Stimulated activated CD8-positive, alpha-beta memory T cell treated with anti-CD3 and anti-CD28 coated beads, Interleukin-4, amount 100 ng/mL, for 1 hour (primary cell): ENCODE data around the gene SPINDOC.
A peak's percentile ranks its signal among the peaks of the same experiment; 100 is the strongest.
"Not testable (repeated sequence)": the region's sequence is repeated elsewhere in the genome, so short reads cannot be mapped to it uniquely, and the experiment has no call there.

Experiments used
- DNase-seq, 2 donors: peaks; one replicate each; pipeline ENCODE4 v3.0.0-alpha.2; 2020; ENCODE audit warnings: low read depth in 2 of 2, low spot score in 1 of 2

SPINDOC gene

GRCh38 chr11:63853476-63853875 is 40.2 kb downstream of the SPINDOC start:
- DNase-seq, result no peak

DNA sequence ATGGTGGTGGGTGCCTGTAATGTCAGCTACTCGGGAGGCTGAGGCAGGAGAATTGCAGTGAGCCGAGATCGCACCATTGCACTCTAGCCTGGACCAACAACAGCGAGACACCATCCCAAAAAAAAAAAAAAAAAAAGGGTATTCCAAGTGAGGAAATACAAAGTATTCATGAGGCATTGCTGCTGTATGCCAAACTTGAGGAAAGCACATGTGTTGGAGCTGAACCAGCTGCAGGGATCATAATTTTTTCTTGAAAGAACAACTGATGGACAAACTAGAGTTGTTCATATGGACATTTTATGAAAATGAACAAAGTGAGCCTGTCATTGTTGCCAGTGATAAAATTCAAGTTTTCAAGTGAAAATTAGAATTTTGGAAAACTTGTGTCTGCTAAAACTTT is 41.4 kb downstream of the SPINDOC start:
- DNase-seq, result no peak

GRCh38 chr11:63855975-63856374 is 42.7 kb downstream of the SPINDOC start:
- no peak for DNase-seq

GRCh38 chr11:63858628-63859550 is 45.6 kb downstream of the SPINDOC start:
- DNase-seq, result no peak

DNA sequence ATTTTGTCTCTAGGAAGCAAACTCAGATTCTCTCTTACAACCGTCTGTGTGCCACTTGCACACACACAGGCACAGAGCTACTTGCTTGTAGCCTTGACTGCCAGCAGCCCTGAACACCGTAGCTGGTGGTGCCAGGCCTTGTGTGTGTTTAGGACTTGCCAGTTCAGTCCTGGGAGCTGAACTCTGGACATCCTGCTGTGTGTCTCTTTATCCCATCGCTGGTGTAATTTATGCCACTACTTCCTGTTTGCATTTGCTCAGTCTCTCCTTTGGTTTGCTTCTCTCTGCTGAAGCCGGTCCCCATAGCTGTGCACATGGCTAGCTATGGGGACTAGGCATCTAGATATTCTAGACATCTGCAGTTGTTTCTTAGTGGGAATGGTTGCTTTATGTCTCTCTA is 49.7 kb downstream of the SPINDOC start:
- no peak for DNase-seq

- DNase-seq, result not testable (repeated sequence)
Measured at GRCh38 chr11:63863620-63864019, 50.4 kb downstream of the SPINDOC start.

- DNase-seq, result peak; percentile 25 to 52
Measured at GRCh38 chr11:63866211-63866610, 53.0 kb downstream of the SPINDOC start.

- DNase-seq, result no peak
Measured at GRCh38 chr11:63867511-63867910, 54.3 kb downstream of the SPINDOC start.

DNA sequence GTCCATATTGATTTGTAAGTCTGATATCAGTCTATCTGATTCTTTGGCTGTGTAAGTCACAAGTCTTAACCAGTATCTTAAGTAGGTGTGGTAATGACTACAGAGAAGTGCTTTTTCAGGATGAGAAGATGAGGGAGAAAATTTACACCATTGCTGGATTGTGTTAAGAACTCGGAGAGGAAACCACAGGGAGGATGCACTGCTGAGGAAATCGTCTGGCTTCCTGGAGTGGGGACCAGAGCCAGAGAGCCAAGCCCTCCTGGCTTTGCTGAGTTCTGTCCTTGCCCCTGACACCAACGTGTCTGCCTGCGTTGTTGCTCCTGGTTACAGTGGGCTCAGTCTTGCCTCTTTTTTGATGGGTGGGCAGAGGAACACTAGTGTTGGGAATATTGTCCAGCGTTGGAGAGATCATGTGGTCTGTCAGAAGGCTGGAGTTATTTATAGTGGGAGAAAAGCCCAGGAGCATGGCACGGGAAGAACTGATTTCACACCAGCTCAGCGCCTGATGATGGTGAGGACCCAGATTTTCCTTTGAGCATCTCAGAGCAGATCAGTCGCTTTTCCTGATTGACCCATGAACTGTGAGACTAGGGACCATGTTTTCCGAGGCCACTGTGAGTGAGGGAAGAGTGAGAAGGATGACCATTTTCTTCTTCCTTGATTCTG is 55.3 kb downstream of the SPINDOC start:
- no peak for DNase-seq

- no peak for DNase-seq
Measured at GRCh38 chr11:63869171-63869591, 55.9 kb downstream of the SPINDOC start.

- peak in 1 of 2 donors; percentile 17 for DNase-seq
Measured at GRCh38 chr11:63869683-63870082, 56.4 kb downstream of the SPINDOC start.

DNA sequence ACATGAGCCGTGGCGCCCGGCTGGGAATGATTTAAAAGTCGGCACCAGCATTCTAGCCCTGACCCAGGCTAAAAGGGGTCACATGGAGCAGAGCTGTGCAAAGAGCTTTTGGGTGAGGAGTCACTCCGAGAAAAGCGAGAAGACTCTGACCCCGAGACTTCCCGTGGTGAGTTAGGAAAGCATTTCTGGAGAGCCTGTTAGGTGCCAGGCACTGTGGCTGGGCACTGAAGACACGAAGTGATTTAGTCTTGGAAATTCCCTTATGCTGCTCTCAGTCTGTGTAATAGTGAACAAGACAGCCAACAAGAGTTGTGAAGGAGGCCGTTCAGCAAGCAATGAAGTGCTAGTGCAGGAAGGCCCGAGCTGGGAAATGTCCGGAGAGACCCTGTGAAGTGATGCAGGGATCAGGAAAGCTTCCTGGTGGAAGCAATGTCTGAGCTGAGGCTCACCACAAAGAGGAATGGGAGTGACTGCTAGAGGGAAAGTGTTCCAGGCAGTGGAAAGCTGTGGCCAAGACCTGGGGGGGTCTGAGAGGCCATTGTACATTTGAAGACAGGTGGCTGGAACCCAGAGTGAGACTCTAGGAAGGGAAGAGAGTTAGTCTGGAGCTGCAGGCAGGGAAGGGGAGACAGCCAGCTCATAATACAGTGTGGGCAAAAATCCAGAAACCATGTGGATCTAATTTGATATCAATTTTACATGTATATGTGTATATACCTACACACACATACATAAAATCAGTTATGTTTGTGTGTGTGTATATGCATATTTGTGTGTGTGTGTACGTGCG is 57.3 kb downstream of the SPINDOC start:
- DNase-seq, result no peak

DNA sequence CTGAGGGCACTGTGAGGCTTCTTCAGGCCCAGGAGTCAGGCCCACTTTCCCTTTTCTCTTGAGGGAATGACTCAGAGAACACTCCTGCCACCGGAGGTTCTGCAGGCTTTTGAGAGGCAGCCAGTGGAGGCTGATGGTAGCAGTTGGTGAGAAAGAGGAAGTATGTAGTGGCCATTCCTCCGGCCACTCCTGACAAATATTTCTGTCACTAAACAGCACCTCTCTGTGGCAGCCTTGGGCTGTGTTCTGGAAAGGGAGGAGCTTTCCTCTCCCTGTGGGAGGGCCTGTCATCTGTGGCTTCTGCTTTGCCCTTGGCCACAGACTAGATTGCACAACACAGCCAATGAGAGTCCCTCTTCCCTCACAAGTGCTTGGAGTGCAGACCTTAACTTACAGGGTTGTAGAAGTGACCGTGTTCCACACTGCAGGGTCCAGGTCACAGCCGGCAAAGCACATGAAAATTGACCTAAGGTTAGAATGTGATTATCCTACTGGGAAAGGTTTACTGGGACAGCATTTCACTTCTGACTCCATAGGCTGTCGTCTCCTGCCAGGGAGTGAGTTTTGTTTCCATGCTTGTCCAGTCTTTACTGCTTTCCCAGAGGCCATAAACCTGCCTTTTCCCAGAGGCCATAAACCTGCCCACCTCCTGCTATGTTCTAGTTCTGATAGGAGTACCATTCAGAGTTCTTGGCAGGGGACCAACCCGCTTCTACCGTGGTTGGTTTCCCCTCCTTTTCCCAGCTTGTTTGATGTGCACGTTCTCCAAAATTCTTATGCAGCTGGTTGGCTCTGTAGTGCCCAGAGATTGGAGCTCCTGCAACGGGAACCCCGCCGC is 58.9 kb downstream of the SPINDOC start:
- peak in 1 of 2 donors; percentile 9 for DNase-seq

DNA sequence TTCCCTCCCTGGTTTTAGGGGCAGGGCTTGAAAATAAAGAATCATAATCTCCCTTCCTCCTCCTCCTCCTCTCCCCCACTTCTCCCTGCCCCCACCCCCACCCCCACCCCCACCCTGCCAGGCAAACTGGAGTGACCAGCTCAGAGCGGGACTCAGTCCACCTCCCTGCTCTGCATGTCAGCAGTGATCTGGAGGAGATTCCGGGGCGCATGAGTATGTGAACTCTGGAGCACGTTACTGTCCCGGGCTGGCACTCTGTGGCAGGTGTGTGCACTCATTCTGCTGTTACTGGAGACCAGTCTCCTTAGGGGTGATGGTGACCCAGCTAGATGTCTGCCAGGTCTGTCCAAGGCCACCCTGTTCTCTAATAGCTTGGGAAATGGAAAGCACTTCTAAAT is 59.5 kb downstream of the SPINDOC start:
- no peak for DNase-seq

DNA sequence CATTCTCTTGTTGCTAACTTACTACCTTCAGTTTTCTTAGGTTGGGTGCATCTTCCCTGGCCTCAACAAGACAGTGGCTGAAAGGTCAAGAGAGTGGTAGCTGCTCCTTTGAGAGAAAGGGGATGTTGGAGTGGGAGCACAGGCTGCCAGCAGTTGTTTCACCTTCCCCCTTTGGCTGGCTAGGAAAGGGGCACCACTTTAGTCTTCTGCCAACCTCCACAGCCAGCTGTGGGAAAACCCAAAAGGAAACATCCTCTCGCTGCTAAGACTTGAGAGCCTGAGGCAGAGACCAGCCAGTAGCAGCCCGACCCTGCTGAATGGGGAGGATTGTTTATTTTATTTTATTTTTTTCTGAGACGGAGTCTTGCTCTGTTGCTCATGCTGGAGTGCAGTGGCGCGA is 60.1 kb downstream of the SPINDOC start:
- DNase-seq, result no peak

GRCh38 chr11:63874511-63874910 is 61.3 kb downstream of the SPINDOC start:
- no peak for DNase-seq

- DNase-seq, result no peak
Measured at GRCh38 chr11:63875506-63876065, 62.3 kb downstream of the SPINDOC start.

GRCh38 chr11:63876616-63877015 is 63.4 kb downstream of the SPINDOC start:
- no peak for DNase-seq
